ENCODE data around the gene FOXP2. TPM values are rescaled to one million over a fixed set of nuclear protein-coding genes. Genes with fewer than 3 reads are reported as not detected.

The FOXP2 gene
- total RNA-seq, 2 experiments from 2014 or later = not detected

GRCh38 chr7:114415064-114415989, 712 bp downstream of the FOXP2 start:
- CTCF ChIA-PET (ENCODE audit: unreplicated experiment) = no interaction called here
- Histone ChIP-seq H3K36me3 (ENCODE audit: insufficient read depth, low read length) (no peaks in the 10 kb centered on the region), H3K27ac (ENCODE audit: low read depth, low read length, poor library complexity, severe bottlenecking) (no peak overlapping the region), H3K4me1 (ENCODE audit: insufficient read depth, low read length, poor library complexity, severe bottlenecking) (no peaks in the 10 kb centered on the region), H3K4me2 (ENCODE audit: low read length) (no peak overlapping the region), H3K9me3 (ENCODE audit: low read length) (no peaks in the 10 kb centered on the region), H3K79me2 (ENCODE audit: insufficient read depth, low read depth, low read length) (no peaks in the 10 kb centered on the region), H4K20me1 (ENCODE audit: insufficient read depth, low read length) (no peaks in the 10 kb centered on the region), H2AFZ (ENCODE audit: low read length) (no peak overlapping the region), H3K9me2 (ENCODE audit: insufficient read depth, low read length) (no peaks in the 10 kb centered on the region), H3K4me3 (ENCODE audit: low read depth, low read length, poor library complexity, severe bottlenecking) (no peak overlapping the region)
- intact Hi-C loops (cut with micrococcal nuclease; ENCODE audit: unreplicated experiment) = loop anchor here (10.0 kb wide), 1 partner anchor 391 kb away; no protein-coding TSS in a partner anchor
- POLR2A ChIA-PET = interaction anchor here (0.6 to 1.9 kb wide), 2 partner anchors 10 to 816 kb away, joined by 3 to 5 read pairs; no protein-coding TSS in a partner anchor
- BruUV-seq (replicated peaks) = no TSS peak
- TF ChIP-seq, protein P1, sequence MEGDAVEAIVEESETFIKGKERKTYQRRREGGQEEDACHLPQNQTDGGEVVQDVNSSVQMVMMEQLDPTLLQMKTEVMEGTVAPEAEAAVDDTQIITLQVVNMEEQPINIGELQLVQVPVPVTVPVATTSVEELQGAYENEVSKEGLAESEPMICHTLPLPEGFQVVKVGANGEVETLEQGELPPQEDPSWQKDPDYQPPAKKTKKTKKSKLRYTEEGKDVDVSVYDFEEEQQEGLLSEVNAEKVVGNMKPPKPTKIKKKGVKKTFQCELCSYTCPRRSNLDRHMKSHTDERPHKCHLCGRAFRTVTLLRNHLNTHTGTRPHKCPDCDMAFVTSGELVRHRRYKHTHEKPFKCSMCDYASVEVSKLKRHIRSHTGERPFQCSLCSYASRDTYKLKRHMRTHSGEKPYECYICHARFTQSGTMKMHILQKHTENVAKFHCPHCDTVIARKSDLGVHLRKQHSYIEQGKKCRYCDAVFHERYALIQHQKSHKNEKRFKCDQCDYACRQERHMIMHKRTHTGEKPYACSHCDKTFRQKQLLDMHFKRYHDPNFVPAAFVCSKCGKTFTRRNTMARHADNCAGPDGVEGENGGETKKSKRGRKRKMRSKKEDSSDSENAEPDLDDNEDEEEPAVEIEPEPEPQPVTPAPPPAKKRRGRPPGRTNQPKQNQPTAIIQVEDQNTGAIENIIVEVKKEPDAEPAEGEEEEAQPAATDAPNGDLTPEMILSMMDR (conservative IDR thresholded peaks at IDR 0.05; ENCODE audit: low read length) = no peak
- no peak for TF ChIP-seq EZH2phosphoT487 (IDR thresholded peaks at IDR 0.05; ENCODE audit: borderline replicate concordance, low read depth, low read length)
- no peak for DNase-seq (ENCODE audit: low spot score)

- Histone ChIP-seq H3K27ac (ENCODE audit: low read depth, low read length, poor library complexity, severe bottlenecking) (no peak overlapping the region), H3K79me2 (ENCODE audit: insufficient read depth, low read depth, low read length) (no peaks in the 10 kb centered on the region), H3K9me2 (ENCODE audit: insufficient read depth, low read length) (no peaks in the 10 kb centered on the region), H2AFZ (ENCODE audit: low read length) (no peak overlapping the region), H3K36me3 (ENCODE audit: insufficient read depth, low read length) (no peaks in the 10 kb centered on the region), H3K4me2 (ENCODE audit: low read length) (no peak overlapping the region), H4K20me1 (ENCODE audit: insufficient read depth, low read length) (no peaks in the 10 kb centered on the region), H3K4me1 (ENCODE audit: insufficient read depth, low read length, poor library complexity, severe bottlenecking) (no peaks in the 10 kb centered on the region), H3K4me3 (ENCODE audit: low read depth, low read length, poor library complexity, severe bottlenecking) (no peak overlapping the region), H3K9me3 (ENCODE audit: low read length) (no peaks in the 10 kb centered on the region)
- no TSS peak for BruUV-seq (replicated peaks)
- POLR2A ChIA-PET = interaction anchor here (0.6 to 0.7 kb wide), 3 partner anchors 18 to 815 kb away, joined by 3 to 6 read pairs (median 3); no protein-coding TSS in a partner anchor
- TF ChIP-seq, protein P1 (conservative IDR thresholded peaks at IDR 0.05; ENCODE audit: low read length) = no peak
- no peak for TF ChIP-seq EZH2phosphoT487 (IDR thresholded peaks at IDR 0.05; ENCODE audit: borderline replicate concordance, low read depth, low read length)
- DNase-seq (ENCODE audit: low spot score) = no peak
- CTCF ChIA-PET (ENCODE audit: unreplicated experiment) = no interaction called here
- intact Hi-C loops (cut with micrococcal nuclease; ENCODE audit: unreplicated experiment) = loop anchor here (10.0 kb wide), 1 partner anchor 392 kb away; no protein-coding TSS in a partner anchor
Observed at GRCh38 chr7:114416129-114416990, 1.7 kb downstream of the FOXP2 start.

Measured in OCI-LY7 (cell line).